ENCODE results near the gene SOCS3.

Gene SOCS3

GRCh38 chr17:78369791-78370381 lies 10.0 kb upstream of the SOCS3 start:
- no peak overlapping the region for H3K4me3 ChIP-seq (ENCODE audit: low read depth, low read length)
- no peak for DNase-seq (ENCODE audit: low read depth)
- no peak for TF ChIP-seq CTCF (IDR thresholded peaks at IDR 0.05; ENCODE audit: control insufficient read depth, extremely low read depth, insufficient read depth)

DNA sequence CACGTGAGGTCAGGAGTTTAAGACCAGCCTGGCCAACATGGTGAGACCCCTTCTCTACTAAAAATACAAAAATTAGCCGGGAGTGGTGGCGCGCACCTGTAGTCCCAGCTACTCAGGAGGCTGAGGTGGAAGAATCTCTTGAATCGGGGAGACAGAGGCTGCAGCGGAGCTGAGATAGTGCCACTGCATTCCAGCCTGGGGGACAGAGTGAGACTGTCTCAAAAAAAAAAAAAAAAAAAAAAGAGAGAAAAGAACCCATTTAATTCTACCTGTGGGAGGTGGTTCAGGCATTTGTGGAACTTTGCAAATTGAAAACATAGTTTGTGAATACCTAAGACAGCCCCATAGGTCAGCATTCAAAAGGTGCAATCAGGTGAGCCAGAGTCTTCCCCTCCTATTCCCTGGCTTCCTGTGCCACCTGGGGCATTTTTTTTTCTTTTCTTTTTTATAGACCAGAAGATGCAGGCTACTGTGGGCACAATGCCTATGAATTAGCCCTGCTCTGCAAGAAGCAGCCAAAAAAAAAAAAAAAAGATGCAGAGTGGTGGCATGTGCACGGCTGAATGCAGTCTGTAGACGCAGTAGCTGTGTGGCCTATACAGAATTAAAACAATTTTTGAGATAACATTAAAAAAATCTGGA lies 9.1 kb upstream of the SOCS3 start:
- TF ChIP-seq CTCF (IDR thresholded peaks at IDR 0.05; ENCODE audit: control insufficient read depth, extremely low read depth, insufficient read depth) = no peak
- DNase-seq (ENCODE audit: low read depth) = no peak
- H3K4me3 ChIP-seq (ENCODE audit: low read depth, low read length) = no peak overlapping the region

DNA sequence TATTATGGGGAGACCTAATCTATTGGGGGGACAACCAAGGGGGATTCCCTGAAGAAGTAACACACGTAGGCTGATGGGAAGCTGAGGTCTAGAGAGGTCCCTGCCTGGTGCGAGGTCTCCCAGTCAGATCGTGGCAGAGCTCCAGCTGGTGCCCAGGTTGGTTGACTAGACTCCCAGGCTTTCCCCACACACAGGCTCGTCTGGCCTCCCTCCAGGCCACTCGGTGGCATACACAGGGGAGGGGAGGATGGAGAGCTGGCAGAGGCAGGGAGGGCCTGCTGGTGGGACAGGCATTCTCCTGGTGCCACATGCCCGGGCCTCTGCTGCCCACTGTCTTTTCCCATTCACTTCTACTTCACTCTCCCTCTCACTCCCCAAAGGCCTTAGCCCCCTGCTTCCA lies 8.5 kb upstream of the SOCS3 start:
- H3K4me3 ChIP-seq (ENCODE audit: low read depth, low read length) = no peak overlapping the region
- no peak for TF ChIP-seq CTCF (IDR thresholded peaks at IDR 0.05; ENCODE audit: control insufficient read depth, extremely low read depth, insufficient read depth)
- no peak for DNase-seq (ENCODE audit: low read depth)

GRCh38 chr17:78367193-78367592 lies 7.3 kb upstream of the SOCS3 start:
- TF ChIP-seq CTCF (IDR thresholded peaks at IDR 0.05; ENCODE audit: control insufficient read depth, extremely low read depth, insufficient read depth) = no peak
- H3K4me3 ChIP-seq (ENCODE audit: low read depth, low read length) = no peak overlapping the region
- no peak for DNase-seq (ENCODE audit: low read depth)

GRCh38 chr17:78366109-78366848 lies 6.4 kb upstream of the SOCS3 start:
- no peak overlapping the region for H3K4me3 ChIP-seq (ENCODE audit: low read depth, low read length)
- DNase-seq (ENCODE audit: low read depth) = no peak
- TF ChIP-seq CTCF (IDR thresholded peaks at IDR 0.05; ENCODE audit: control insufficient read depth, extremely low read depth, insufficient read depth) = no peak

DNA sequence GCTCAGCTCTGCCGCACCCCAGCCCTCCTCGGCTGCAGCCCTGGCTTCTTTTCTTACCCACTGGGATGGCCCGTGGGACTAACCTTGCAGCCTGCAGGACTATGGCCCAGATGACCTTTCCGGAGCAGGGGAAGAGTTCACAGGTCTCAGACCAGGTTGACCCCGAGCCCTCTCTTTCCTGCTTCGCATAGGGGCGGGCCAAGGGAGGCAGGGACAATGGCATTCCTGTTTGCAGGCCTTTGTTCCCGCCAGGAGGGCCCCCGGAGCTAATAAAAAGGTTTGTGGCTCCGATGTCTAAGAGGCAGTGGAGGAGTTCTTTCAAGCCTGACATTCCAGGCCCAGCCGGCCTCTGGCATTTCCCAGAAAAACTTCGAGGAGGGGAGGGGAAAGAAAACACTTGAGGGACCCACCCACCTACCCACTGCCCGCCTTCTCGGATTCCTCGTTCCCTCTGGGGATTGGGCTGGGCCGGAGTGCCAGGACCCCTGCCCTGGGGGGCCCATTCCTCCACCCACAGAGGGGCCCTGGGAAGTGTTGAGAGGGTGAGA lies 5.8 kb upstream of the SOCS3 start:
- H3K4me3 ChIP-seq (ENCODE audit: low read depth, low read length) = no peak overlapping the region
- no peak for TF ChIP-seq CTCF (IDR thresholded peaks at IDR 0.05; ENCODE audit: control insufficient read depth, extremely low read depth, insufficient read depth)
- no peak for DNase-seq (ENCODE audit: low read depth)

Measured in LNCaP clone FGC (cell line).